DLD1 (cell line): ENCODE data around the gene NAALADL2.

Experiments
- in situ Hi-C: cut with HindIII; loops from 2 replicates; pipeline ENCODE4 v1.10.0; 2017; ENCODE audit warnings: low sequenced_read_pairs

The NAALADL2 gene

DNA sequence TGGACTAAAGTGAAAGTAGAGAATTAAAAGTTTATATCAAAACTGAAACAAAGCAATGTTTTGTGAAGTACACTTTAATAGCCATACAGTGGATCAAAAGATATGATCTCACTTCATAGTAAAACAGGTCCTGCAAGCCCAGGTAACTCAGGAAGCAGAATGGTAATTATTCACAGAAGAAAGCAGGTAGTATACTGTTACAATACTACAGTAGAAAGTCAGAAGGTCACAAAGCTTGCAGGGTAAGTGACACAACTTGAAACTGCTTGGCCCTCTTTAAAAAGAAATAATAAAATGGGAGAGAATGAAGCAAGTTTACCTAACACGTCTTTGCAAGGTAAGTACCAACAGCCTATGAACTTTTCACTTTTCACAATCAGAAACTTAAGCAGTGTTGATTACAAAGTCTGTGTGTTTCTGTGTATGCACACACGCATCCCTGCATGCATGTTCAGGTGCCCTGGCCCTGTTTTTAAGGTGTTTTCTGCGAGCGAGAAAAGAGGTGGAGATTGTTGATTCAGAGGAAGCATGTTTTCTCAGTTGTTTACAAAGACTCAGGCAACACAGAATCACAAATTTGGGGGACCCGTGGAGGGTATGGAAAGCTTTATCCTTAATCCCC lies at the start of gene NAALADL2:
Gene NAALADL2, plus strand, starts transcription at position 221 of the 622 bp plus-strand sequence.
- in situ Hi-C loops = no loop called here

DNA sequence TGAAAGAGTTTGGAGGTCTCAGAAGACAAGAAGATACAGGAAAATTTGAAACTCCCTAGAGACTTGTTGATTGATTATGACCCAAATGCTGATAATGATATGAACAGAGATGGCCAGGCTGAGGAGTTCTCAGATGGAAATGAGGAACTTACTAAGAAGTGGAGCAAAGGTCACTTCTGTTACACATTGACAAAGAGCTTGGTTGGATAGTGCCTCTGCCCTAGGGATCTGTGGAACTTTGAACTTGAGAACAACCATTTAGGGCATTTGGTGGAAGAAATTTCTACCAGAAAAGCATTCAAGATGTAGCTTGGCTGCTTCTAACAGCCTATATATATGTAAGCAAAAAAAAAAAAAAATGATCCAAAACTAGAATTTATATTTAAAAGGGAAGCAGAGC lies 48.9 kb upstream of the NAALADL2 start:
- in situ Hi-C loops = no loop called here

DNA sequence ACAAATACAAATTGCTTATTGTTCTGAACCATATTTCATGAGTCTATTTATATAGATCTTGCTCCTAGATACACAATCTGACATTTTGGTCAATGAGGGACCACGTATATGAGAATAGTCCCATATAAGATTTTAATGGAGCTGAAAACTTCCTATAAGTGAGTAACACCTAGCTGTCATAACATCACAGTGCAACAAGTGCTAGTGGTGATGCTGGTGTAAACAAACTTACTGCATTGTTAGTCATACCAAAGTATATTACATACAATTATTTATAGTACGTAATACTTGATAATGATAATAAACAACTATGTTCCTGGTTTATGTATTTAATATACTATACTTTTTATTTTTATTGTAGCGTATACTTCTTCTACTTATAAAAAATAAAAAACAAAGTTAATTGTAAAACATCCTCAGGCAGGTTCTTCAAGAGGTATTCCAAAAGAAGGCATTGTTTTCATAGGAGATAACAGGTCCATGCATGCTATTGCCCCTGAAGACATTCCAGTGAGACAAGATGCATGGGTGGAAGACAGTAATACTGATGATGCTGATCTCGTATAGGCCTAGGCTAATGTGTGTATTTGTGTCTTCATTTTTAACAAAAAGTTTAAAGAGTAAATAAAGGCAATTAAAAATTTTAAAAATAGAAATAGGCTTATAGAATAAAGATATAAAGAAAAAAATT lies 46.8 kb upstream of the NAALADL2 start:
- in situ Hi-C loops = no loop called here

DNA sequence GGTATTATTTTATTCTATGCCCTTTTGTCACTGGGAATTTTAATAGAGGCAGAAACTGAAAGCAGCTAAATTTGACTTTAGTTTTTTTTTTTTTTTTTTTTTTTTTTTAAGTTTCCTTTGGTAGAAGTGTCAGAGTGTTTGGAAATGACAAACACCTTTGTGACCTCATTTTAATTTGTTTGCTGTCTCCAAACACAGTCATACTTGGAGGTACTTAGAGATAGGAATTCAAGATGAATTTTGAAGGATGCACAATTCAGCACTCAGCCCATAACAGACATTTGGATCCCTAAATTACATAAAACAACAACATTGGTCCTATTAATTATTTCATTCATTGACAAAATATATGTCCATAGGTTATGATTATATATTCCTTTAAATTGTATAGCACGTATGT lies 43.4 kb upstream of the NAALADL2 start:
- in situ Hi-C loops = no loop called here

DNA sequence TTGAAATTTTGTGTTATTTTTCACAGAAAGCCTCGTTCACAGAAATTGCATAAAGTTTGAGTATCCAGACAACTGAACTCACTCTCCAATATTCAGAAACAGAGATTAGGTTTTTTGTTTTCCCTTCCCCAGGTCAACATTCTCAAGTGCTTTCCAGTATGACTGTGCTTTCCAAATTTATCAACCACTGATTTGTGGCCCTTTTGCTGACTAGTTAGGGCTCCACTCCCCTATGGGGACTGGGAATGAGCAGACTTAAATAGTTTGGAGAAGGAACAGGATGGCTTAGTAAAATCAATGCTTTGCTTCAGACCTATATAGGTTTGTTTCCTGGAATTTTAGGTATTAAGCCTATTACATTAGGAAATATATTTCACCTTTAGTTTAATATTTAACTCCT lies 38.2 kb upstream of the NAALADL2 start:
- in situ Hi-C loops = no loop called here

DNA sequence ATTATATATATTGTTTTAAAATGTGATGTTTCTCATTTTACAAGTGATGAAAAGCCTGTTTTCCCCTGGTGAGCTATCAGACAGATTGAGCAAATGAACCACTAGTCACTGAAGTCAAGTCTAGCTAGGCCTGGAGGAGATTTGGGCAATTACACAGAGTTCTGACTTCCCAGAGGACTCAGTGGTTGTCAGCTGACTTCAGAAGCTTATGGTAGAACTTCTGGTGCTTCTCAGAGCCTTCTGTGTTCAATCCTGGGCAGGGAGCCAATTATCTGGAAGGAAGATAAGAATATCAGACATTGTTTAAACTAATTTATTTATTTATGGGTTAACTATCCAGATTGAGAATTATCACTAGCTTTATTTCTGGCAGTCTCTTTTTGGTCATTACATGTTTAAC lies 37.7 kb upstream of the NAALADL2 start:
- in situ Hi-C loops = no loop called here

DNA sequence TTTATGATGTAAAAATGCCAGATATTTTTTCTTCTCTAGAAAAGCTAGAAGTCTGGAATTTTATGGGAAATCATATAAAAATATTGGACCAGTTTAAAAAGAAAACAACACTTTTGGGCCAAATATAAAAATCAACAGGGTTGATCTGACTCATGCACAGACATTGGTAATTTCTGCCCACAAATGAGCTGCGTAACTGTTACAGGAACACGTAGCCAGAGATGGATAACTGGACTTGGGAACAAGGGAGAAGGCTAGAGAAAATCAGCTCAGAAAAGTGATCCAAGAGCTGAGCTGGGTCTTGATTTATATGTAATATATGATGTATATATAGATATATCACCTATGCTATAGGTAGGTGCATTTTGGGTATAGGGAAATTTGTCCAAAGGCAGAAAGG lies 36.8 kb upstream of the NAALADL2 start:
- in situ Hi-C loops = no loop called here

DNA sequence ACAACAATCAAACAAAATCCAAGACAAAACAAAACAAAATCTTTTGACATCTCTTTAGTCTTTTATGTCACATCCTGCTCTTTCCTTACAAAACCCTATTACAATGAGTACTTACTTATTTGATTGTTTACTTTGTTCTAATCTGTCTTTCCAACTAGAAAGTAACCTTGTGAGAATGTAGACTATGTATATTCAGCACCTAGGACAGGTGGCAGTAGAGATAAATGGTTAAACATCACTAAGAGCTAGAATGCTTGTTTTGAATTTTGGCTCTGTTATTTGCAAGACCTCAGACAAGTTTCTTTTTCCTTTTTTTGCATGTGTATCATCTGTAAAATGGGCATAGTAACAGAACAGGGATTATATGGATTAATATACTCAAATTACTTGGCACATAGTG lies 33.1 kb upstream of the NAALADL2 start:
- in situ Hi-C loops = no loop called here

DNA sequence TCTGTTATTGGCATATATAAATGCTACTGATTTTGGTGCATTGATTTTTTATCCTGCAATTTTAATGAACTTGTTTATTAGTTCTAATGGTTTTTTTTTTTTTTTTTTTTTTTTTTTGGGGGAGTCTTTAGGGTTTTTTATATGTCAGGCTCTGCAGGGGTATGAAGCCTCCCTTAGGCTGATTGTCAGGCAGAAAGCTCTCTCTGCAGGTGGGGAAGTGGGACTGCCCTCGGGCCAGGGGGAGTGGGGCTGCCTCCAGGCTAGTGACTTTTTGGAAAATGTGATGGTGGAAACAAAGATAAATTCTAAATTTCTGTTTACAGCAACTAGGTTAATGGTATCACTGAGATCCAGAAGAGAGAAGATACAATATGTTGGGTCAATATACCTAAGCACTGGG lies 14.4 kb upstream of the NAALADL2 start:
- in situ Hi-C loops = no loop called here

DNA sequence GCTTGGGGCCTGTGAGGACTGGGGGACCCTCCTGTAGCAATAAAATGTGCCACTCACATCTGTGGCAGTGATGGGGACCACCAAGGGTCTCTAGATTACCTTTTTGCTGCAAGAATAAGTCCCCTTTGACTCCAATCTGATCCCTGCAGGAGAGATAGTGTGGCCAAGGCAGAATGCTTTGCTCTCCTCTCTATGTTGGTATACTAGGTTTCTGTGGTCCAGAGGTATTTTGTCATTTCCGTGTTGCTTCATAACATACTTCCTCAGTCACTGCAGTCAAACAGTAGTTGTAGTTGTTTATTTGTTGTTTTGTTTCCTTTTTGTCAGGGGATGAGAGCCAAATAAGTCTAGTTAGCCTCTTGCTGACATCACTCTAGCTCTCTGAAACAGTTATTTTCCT lies 13.1 kb upstream of the NAALADL2 start:
- in situ Hi-C loops = no loop called here

DNA sequence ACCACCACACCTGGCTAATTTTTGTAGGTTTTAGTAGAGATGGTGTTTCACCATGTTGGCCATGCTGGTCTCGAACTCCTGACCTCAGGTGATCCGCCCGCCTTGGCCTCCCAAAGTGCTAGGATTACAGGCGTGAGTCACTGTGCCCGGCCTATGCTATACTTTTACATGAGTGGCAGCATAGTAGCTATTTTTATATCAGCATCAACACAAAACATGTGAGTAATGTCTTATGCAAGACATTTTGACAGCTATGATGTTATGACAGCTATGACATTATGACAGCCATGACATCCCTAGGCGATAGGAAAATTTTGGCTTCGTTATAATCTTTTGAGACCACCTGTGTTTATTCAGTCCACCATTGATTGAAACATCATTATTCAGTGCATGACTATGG lies 4.1 kb upstream of the NAALADL2 start:
- in situ Hi-C loops = no loop called here

DNA sequence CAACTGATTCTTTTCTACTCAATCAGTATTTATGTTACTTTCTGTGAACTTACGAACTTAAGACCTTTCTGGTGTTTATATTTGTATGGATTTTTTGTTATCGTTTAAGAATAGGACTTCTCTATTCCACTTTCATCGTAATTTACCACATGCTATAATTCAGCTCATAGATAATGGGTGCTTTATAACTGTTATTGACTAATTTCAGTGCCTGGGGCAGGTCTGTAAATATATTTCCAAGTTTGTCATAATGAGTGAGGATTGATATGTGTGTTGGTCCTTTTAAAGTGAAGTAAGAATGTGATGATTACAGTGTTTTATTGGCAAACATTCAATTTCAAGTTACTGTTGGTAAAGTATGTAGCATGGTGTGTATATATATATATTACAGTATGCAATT lies 1.8 kb upstream of the NAALADL2 start:
- in situ Hi-C loops = no loop called here

DNA sequence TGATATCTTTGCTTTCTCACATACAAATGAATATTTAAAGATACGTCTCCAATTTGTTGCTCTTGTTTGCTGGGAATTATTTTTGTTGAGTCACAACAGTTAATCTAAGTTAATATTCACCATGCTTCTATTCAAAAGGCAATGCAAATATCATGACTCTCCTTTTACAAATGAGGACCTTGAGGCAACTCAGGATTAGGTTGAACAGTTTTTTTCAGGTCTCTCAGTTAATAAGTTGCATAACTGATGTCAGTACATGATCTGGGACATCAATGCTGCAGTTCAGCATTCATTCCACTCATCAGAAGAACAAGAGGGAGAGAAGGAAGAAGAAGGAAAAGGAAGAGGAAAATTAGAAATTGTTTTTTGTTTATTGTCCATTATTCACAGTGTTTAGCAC lies 781 bp upstream of the NAALADL2 start:
- in situ Hi-C loops = no loop called here

DNA sequence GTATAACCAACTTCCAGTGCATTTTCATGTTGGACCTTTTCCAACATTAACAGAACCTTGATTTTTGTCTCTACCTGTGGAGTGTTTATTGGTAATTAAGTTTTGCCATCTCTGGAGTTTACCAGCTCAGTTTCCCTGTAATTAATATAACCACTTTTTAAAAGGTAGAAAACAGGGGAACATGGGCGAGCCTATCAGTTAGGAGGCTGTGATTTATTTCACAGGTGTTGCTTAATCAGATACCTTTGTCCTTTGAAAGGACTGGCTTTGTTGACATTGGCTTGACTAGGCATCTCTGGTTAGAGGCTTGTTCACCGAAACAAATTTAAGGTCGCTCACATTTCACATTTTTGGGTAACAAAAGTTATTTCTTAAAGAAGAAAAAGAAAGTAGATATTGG lies 622 bp downstream of the NAALADL2 start:
- in situ Hi-C loops = no loop called here

DNA sequence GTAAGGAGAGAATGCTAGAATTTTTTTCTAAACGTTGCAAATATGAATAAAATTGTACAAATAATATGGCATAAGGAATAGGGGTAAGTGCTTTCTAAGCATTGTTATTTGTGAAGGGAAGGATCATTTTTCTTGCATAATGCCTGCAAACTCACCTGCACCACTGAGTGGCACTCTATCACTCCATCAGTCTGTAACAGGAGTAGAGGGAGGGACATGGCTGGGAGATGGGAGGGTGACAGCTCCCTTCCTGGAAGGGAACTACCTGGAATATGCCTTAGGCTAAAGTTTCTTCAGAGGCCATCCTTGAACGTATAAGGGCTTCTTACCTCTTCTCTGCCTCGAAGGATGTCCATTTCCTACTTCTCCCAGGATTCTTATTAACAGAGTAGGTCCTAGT lies 3.0 kb downstream of the NAALADL2 start:
- in situ Hi-C loops = no loop called here

DNA sequence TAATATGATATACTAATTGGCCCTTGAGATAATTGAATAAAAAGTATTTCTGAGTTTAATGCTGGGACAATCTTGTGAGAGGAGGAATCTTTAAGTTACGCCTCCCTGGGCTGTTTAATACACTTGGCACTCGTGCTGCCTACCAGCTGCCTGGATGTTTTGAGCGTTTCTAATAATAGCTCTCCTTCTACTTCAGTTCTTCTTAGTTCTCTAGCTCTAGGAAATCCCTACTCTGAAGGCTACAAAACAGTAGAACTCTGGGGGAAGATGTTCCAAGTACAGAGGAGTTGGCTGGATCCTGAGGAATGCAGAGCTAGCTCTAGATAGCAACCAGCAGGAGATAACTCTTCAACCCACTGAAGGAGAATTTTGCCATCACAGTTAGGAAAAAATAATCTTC lies 3.5 kb downstream of the NAALADL2 start:
- in situ Hi-C loops = no loop called here

DNA sequence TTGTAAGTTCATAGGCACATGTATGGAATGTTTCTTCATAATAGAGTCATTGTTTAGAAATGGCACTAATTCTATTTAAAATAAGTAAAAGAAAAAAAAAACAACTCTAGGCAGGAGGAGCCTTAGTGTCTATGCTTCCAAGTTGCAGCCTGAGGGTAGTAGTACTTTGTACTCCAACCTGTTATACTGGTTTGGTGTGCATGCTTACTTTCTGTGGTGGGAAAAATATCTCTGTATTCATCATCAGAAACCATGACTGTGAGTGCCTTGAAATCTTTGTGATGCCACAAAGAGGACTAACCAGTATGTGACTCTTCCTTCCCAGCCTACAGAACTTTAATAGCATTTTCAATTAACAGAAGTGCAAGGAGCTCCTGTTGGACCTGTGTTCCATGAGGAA lies 4.4 kb downstream of the NAALADL2 start:
- in situ Hi-C loops = no loop called here

DNA sequence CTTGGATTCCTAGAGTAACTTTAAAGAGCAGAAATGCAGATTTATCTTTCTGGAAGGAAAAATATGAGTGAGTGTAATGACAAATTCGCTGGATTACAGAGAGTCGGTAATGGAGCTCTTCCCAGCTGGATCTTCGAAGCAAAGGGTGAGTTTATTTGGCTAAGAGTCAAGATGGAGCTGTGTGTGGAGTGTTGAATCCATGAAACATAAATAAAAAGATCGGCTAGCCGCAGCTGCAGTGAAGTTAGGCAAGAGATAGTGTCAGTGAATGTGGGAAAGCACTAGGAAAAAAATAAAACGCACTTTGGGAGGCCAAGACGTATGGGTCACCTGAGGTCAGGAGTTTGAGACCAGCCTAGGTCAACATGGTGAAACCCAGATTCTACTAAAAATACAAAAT lies 10.3 kb downstream of the NAALADL2 start:
- in situ Hi-C loops = no loop called here

DNA sequence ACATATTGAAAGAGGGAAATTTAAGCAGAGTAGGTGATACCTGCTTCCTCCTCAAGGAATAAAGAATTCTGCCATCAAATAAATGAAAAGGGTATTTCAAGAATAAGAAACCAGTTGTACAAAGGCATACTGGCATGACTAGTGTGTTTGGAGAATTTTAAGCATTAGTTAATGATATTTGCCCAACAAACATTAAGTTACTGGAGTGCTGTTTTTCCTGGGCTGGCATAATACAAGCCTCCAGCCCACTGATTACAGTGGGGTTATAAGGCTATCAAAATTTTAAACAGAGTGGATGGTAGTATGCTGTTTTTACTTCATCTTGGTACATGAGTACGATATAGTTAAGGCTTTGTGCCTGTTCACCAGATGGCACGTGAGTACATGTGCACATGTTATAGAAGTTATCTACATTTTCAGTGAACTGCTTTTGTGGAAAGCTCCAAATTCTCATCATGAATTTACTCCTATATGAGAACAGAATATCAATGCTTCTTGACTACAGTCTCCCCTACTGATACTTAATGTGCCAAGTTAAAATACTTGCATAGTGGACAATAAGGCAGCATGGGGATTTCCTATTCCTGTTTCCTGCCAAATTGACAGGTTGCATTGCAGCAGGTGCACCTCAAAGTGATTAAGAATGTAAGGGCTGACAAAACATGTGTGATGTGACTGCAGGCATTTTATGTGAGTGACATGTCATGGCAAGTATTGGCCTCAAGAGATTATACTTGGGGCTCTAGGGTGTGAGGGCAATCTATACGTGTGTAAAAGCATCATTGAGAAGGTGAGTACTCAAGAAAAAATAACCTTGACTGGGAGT lies 14.9 kb downstream of the NAALADL2 start:
- in situ Hi-C loops = no loop called here

DNA sequence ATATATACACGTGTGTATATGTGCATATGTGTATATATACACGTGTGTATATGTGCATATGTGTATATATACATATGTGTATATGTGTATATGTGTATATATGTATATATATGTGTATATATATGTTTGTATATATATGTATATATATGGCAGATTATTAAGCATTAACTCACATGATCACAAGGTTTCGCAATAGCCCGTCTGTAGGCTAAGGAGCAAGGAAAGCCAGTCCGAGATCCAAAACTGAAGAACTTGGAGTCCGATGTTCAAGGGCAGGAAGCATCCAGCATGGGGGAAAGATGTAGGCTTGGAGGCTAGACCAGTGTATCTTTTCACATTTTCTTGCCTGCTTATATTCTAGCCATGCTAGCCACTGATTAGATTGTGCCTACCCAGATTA lies 23.7 kb downstream of the NAALADL2 start:
- in situ Hi-C loops = no loop called here

DNA sequence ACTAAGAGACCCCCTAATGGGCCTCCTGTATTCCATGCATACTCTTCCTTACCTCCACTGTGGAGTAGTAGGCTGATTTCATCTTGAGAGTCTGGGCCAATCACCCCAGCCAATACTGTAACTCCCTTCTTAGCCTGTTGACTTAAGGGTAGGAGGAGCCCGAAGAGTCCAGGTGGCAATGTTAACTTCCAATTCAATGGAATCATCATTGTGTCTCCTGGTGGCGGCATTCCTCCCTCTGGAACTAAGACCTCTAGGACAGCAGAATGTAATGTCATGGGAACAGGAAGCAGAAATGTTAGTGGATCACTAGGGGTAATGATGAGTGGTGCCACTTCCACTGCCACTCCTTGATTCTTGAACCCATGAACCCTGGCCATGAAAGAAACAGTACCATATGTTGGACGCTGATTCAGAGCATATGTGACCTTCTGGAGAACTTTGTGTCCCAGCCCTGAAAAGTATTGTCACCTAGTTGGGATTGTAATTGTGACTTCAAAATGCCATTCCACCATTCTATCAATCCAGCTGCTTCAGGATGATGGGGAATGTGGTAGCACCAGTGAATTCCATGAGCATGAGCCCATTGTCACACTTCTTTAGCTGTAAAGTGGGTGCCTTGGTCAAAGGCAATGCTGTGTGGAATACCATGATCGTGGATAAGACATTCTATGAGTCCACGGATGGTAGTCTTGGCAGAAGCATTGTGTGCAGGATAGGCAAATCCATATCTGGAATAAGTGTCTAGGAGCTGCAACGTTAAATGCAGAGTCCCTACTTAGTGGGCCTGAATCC lies 24.9 kb downstream of the NAALADL2 start:
- in situ Hi-C loops = no loop called here
